IMR-90 (cell line): ENCODE data around the gene CCM2. TPM values are rescaled to one million over a fixed set of nuclear protein-coding genes. Genes with fewer than 3 reads are reported as not detected.

Experiments used
- ATAC-seq: fragments of 200-7000 bp; cut with Tn5 transposase; 2 replicates; pipeline ENCODE4 v1.9.1; 2020; ENCODE audit warnings: low read depth, mild to moderate bottlenecking, moderate library complexity
- BruUV-seq: library from RNA; stranded (reverse); fragments of 400-500 nt; replicated peaks from 2 replicates; lab custom pipeline; 2021; lab: Mats Ljungman, UMichigan
- CTCF ChIA-PET: fragments of 300-600 bp; formaldehyde crosslinking; extraction: SDS; loops from one replicate; lab custom pipeline; 2021; ENCODE audit warnings: antibody characterized with exemption; lab: Yijun Ruan, JAX
- POLR2A ChIA-PET: fragments of 300-600 bp; sonication (Branson Sonifier 250); formaldehyde crosslinking; loops from one replicate; lab custom pipeline; 2022; ENCODE audit warnings: antibody characterized with exemption; ENCODE audit not compliant: unreplicated experiment; lab: Charles Lee
- DNase-seq: peaks from one replicate; pipeline ENCODE4 v3.0.0; 2013
- H2AFZ ChIP-seq: replicated peaks from 2 replicates; pipeline ENCODE3; 2013; ENCODE audit warnings: low read length, mild to moderate bottlenecking; ENCODE audit not compliant: poor library complexity
- H2AK5ac ChIP-seq: 2 replicates; pipeline ENCODE4 v1.6.1; 2013; ENCODE audit warnings: low read depth, low read length, inconsistent platforms
- H2AK9ac ChIP-seq: replicated peaks from 2 replicates; pipeline ENCODE3; 2013; ENCODE audit warnings: mild to moderate bottlenecking, low read depth, low read length, moderate library complexity; ENCODE audit not compliant: poor library complexity
- H2BK120ac ChIP-seq: 2 replicates; pipeline ENCODE4 v1.6.1; 2013; ENCODE audit warnings: low read depth, low read length, inconsistent platforms
- H2BK15ac ChIP-seq: 3 replicates; pipeline ENCODE4 v1.6.1; 2013; ENCODE audit warnings: low read depth, low read length, inconsistent platforms
- H2BK20ac ChIP-seq: 2 replicates; pipeline ENCODE4 v1.6.1; 2013; ENCODE audit warnings: low read depth, mild to moderate bottlenecking, inconsistent platforms, low read length, moderate library complexity
- H2BK5ac ChIP-seq: 2 replicates; pipeline ENCODE4 v1.6.1; 2013; ENCODE audit warnings: mild to moderate bottlenecking, low read depth, low read length, inconsistent platforms; ENCODE audit not compliant: poor library complexity, severe bottlenecking
- H3K14ac ChIP-seq: replicated peaks from 2 replicates; pipeline ENCODE4 v1.6.1; 2013; ENCODE audit warnings: low read depth, low read length, inconsistent platforms
- H3K18ac ChIP-seq: 2 replicates; pipeline ENCODE4 v1.6.1; 2013; ENCODE audit warnings: low read depth, low read length, control low read depth
- H3K23ac ChIP-seq: 2 replicates; pipeline ENCODE4 v1.6.1; 2013; ENCODE audit warnings: low read depth, low read length, inconsistent platforms
- H3K27ac ChIP-seq: 2 replicates; pipeline ENCODE4 v1.5.1; 2013; ENCODE audit warnings: mild to moderate bottlenecking, control low read depth, low read length; ENCODE audit not compliant: insufficient read depth
- H3K27me3 ChIP-seq: 2 replicates; pipeline ENCODE4 v1.6.1; 2013; ENCODE audit warnings: low read length; ENCODE audit not compliant: control insufficient read depth, insufficient read depth
- H3K36me3 ChIP-seq: 2 replicates; pipeline ENCODE4 v1.6.1; 2013; ENCODE audit warnings: low read length, mixed read lengths; ENCODE audit not compliant: control insufficient read depth, insufficient read depth
- H3K4ac ChIP-seq: 2 replicates; pipeline ENCODE4 v1.6.1; 2013; ENCODE audit warnings: low read depth, low read length, inconsistent platforms
- H3K4me1 ChIP-seq: 2 replicates; pipeline ENCODE4 v1.6.1; 2013; ENCODE audit warnings: low read length, mixed read lengths; ENCODE audit not compliant: control insufficient read depth, insufficient read depth
- H3K4me2 ChIP-seq: 2 replicates; pipeline ENCODE4 v1.6.1; 2013; ENCODE audit warnings: low read depth, mild to moderate bottlenecking, control low read depth, low read length, moderate library complexity
- H3K4me3 ChIP-seq: 2 replicates; pipeline ENCODE4 v1.5.1; 2013; ENCODE audit warnings: low read depth, mild to moderate bottlenecking, control low read depth, low read length, moderate library complexity; ENCODE audit not compliant: insufficient read depth
- H3K56ac ChIP-seq: 2 replicates; pipeline ENCODE4 v1.6.1; 2013; ENCODE audit warnings: low read length, inconsistent platforms; ENCODE audit not compliant: insufficient read depth; ENCODE audit errors: extremely low read depth
- H3K79me1 ChIP-seq, 2 experiments: 2 replicates each; pipeline ENCODE4 v1.6.1; 2013; ENCODE audit warnings: low read length in 2 of 2, inconsistent platforms in 1 of 2, low read depth in 1 of 2
- H3K9ac ChIP-seq: 2 replicates; pipeline ENCODE4 v1.6.1; 2013; ENCODE audit warnings: low read depth, low read length, control low read depth
- H3K9me1 ChIP-seq: 2 replicates; pipeline ENCODE4 v1.6.1; 2013; ENCODE audit warnings: low read length, inconsistent platforms; ENCODE audit not compliant: insufficient read depth
- H3K9me3 ChIP-seq: 2 replicates; pipeline ENCODE4 v1.6.1; 2013; ENCODE audit warnings: low read length; ENCODE audit not compliant: control insufficient read depth, insufficient read depth
- H4K20me1 ChIP-seq: 2 replicates; pipeline ENCODE4 v1.6.1; 2013; ENCODE audit warnings: low read length, inconsistent platforms; ENCODE audit not compliant: insufficient read depth
- H4K5ac ChIP-seq: 2 replicates; pipeline ENCODE4 v1.6.1; 2013; ENCODE audit warnings: mild to moderate bottlenecking, low read depth, low read length, control low read depth
- H4K8ac ChIP-seq, 2 experiments: 2 replicates each; pipeline ENCODE4 v1.6.1; 2013; ENCODE audit warnings: low read depth in 2 of 2, low read length in 2 of 2, control low read depth in 1 of 2, inconsistent platforms in 1 of 2
- H4K91ac ChIP-seq: 2 replicates; pipeline ENCODE4 v1.6.1; 2013; ENCODE audit warnings: low read depth, low read length, inconsistent platforms; ENCODE audit not compliant: insufficient read depth
- BHLHE40 ChIP-seq: fragments of 150-350 bp; IDR thresholded peaks from 2 replicates; pipeline ENCODE4 v1.6.1; 2016; ENCODE audit warnings: mild to moderate bottlenecking, low read depth, low read length
- CEBPB ChIP-seq: IDR thresholded peaks from 2 replicates; pipeline ENCODE4 v1.6.1; 2012; ENCODE audit warnings: low read depth, low read length, improper control_type of control experiment
- CHD1 ChIP-seq: IDR thresholded peaks from 2 replicates; pipeline ENCODE4 v1.6.1; 2012; ENCODE audit warnings: low read depth, low read length, improper control_type of control experiment
- MAFK ChIP-seq: IDR thresholded peaks from 2 replicates; pipeline ENCODE4 v1.6.1; 2012; ENCODE audit warnings: low read depth, low read length, improper control_type of control experiment
- MAZ ChIP-seq: IDR thresholded peaks from 2 replicates; pipeline ENCODE4 v1.6.1; 2012; ENCODE audit warnings: low read depth, mild to moderate bottlenecking, low read length, improper control_type of control experiment, moderate library complexity, borderline replicate concordance
- MXI1 ChIP-seq: IDR thresholded peaks from 2 replicates; pipeline ENCODE4 v1.6.1; 2012; ENCODE audit warnings: low read depth, mild to moderate bottlenecking, low read length, moderate library complexity, borderline replicate concordance
- NFE2L2 ChIP-seq: fragments of 150-350 bp; IDR thresholded peaks from 2 replicates; pipeline ENCODE4 v1.6.1; 2016; ENCODE audit warnings: low read depth, mild to moderate bottlenecking, low read length
- POLR2A ChIP-seq: IDR thresholded peaks from 2 replicates; pipeline ENCODE4 v1.6.1; 2012; ENCODE audit warnings: mild to moderate bottlenecking, low read depth, low read length
- RAD21 ChIP-seq: IDR thresholded peaks from 2 replicates; pipeline ENCODE4 v1.6.1; 2012; ENCODE audit warnings: low read length, improper control_type of control experiment
- RCOR1 ChIP-seq: IDR thresholded peaks from 2 replicates; pipeline ENCODE4 v1.6.1; 2012; ENCODE audit warnings: mild to moderate bottlenecking, low read length, improper control_type of control experiment; ENCODE audit not compliant: insufficient replicate concordance
- SMC3 ChIP-seq: fragments of 150-350 bp; IDR thresholded peaks from 2 replicates; pipeline ENCODE4 v1.6.1; 2016; ENCODE audit warnings: low read depth, mild to moderate bottlenecking, antibody characterized with exemption, low read length, moderate library complexity
- USF2 ChIP-seq: fragments of 150-350 bp; IDR thresholded peaks from 2 replicates; pipeline ENCODE4 v1.6.1; 2017; ENCODE audit warnings: mild to moderate bottlenecking, antibody characterized with exemption, low read length, low read depth
- WGBS, 2 experiments: methylation state at CpG; one replicate each; pipeline versions ENCODE4 v1.1.5 to v1.1.7; 2013; ENCODE audit warnings: missing lambda C conversion rate in 2 of 2; ENCODE audit not compliant: insufficient read length in 1 of 2; ENCODE audit errors: extremely low coverage in 2 of 2; 5-methylcytosine and 5-hydroxymethylcytosine counted together
- dilution Hi-C: fragments of 300-500 bp; cut with HindIII; formaldehyde crosslinking; loops from one replicate; pipeline ENCODE4 v1.14.3; 2018; ENCODE audit warnings: low sequenced_read_pairs; ENCODE audit not compliant: unreplicated experiment
- in situ Hi-C: fragments of 300-500 bp; cut with MboI; formaldehyde crosslinking; loops from 3 replicates; pipeline ENCODE4 v1.14.3; 2019; ENCODE audit warnings: low sequenced_read_pairs, inconsistent platforms, mixed read lengths
- intact Hi-C: fragments of 100-400 bp; cut with micrococcal nuclease; formaldehyde crosslinking; loops from 2 replicates; pipeline ENCODE4 v1.10.0; 2022
- polyA plus RNA-seq, 3 experiments: library from polyadenylated mRNA; depleted of rRNA; stranded (reverse); fragments of >200 nt; gene quantifications; 2 replicates each; pipeline ENCODE4 v1.2.3, GENCODE V29; 2012; ENCODE audit warnings: low replicate concordance in 1 of 3
- total RNA-seq: library from RNA; depleted of rRNA; stranded (reverse); fragments of >200 nt; gene quantifications from 2 replicates; pipeline ENCODE4 v1.2.3, GENCODE V29; 2012

CCM2 gene
- total and polyA plus RNA-seq, 2 of the 4 experiments (the other 2 are of a cell fraction): 65.2 to 78.5 TPM

GRCh38 chr7:45104844-45105587, 105.0 kb downstream of the CCM2 start:
- no peak overlapping the region for H2AK9ac ChIP-seq
- peaks cover 31% of the 10 kb centered on the region for H4K20me1 ChIP-seq
- H2AK5ac ChIP-seq: no peak overlapping the region
- no peaks in the 10 kb centered on the region; the same call in 1 of the 2 replicates for H3K9me1 ChIP-seq
- H3K4me2 ChIP-seq: no peak overlapping the region
- dilution Hi-C loops (no loop called here), intact Hi-C loops (no loop called here), in situ Hi-C loops (no loop called here)
- no peak overlapping the region for H2BK20ac ChIP-seq
- no peak overlapping the region for H2BK15ac ChIP-seq
- no peaks in the 10 kb centered on the region for H3K9me3 ChIP-seq
- no peak overlapping the region for H3K4me3 ChIP-seq
- H4K8ac ChIP-seq: no peak overlapping the region
- DNase-seq: no peak
- H3K14ac ChIP-seq: no peak overlapping the region
- no peak overlapping the region for H3K9ac ChIP-seq
- peaks cover 38 to 50% of the 10 kb centered on the region in 2 experiments for H3K79me1 ChIP-seq
- 95% methylated on average over 3 of the region's 12 CpGs; no CpG with 5 or more reads in 1 of the 2 experiments for WGBS, 2 experiments
- H4K91ac ChIP-seq: no peak overlapping the region
- no peak overlapping the region for H3K56ac ChIP-seq
- H4K5ac ChIP-seq: no peak overlapping the region
- H3K27ac ChIP-seq: no peak overlapping the region
- no TSS peak for BruUV-seq
- H2BK5ac ChIP-seq: no peak overlapping the region
- no peaks in the 10 kb centered on the region for H3K27me3 ChIP-seq
- TF ChIP-seq USF2 (no peak), RAD21 (no peak), BHLHE40 (no peak), MAFK (no peak), MAZ (no peak), POLR2A (no peak), SMC3 (no peak), CEBPB (no peak), NFE2L2 (no peak), RCOR1 (no peak), CHD1 (no peak), MXI1 (no peak)
- peaks cover 3% of the 10 kb centered on the region; the same call in 1 of the 2 replicates for H3K4me1 ChIP-seq
- no peak overlapping the region for H2BK120ac ChIP-seq
- ChIA-PET POLR2A (no interaction called here), CTCF (no interaction called here)
- H3K4ac ChIP-seq: no peak overlapping the region
- H3K18ac ChIP-seq: no peak overlapping the region
- no peak overlapping the region for H3K23ac ChIP-seq
- no peak for ATAC-seq
- H2AFZ ChIP-seq: no peak overlapping the region
- peaks cover 83% of the 10 kb centered on the region for H3K36me3 ChIP-seq
